Left forelimb (tissue), 1 donor: ENCODE results near the gene TRIO.

Source experiments
- DNase-seq: peaks from one replicate; pipeline ENCODE4 v3.0.0-alpha.2; 2018; ENCODE audit warnings: low spot score

The TRIO gene

GRCh38 chr5:14209222-14209822 is 66.2 kb downstream of the TRIO start:
- no peak for DNase-seq

GRCh38 chr5:14209836-14210235 is 66.7 kb downstream of the TRIO start:
- no peak for DNase-seq

- no peak for DNase-seq
Observed at GRCh38 chr5:14210729-14211128, 67.6 kb downstream of the TRIO start.

GRCh38 chr5:14211818-14212803 is 69.0 kb downstream of the TRIO start:
- DNase-seq: no peak

GRCh38 chr5:14212838-14213237 is 69.7 kb downstream of the TRIO start:
- no peak for DNase-seq

- no peak for DNase-seq
Observed at GRCh38 chr5:14213253-14213652, 70.1 kb downstream of the TRIO start.

- DNase-seq: no peak
Observed at GRCh38 chr5:14213813-14214585, 70.9 kb downstream of the TRIO start.

- DNase-seq: no peak
Observed at GRCh38 chr5:14215901-14216300, 72.8 kb downstream of the TRIO start.

- no peak for DNase-seq
Observed at GRCh38 chr5:14216372-14216771, 73.2 kb downstream of the TRIO start.

- DNase-seq: no peak
Observed at GRCh38 chr5:14216902-14217301, 73.8 kb downstream of the TRIO start.

GRCh38 chr5:14217587-14217986 is 74.4 kb downstream of the TRIO start:
- DNase-seq: no peak

GRCh38 chr5:14218011-14218410 is 74.9 kb downstream of the TRIO start:
- no peak for DNase-seq

- no peak for DNase-seq
Observed at GRCh38 chr5:14218480-14218879, 75.3 kb downstream of the TRIO start.

- no peak for DNase-seq
Observed at GRCh38 chr5:14218897-14219573, 75.9 kb downstream of the TRIO start.

- DNase-seq: no peak
Observed at GRCh38 chr5:14219800-14220512, 76.8 kb downstream of the TRIO start.

- DNase-seq: no peak
Observed at GRCh38 chr5:14220642-14221041, 77.5 kb downstream of the TRIO start.

- DNase-seq: no peak
Observed at GRCh38 chr5:14221732-14222131, 78.6 kb downstream of the TRIO start.

- no peak for DNase-seq
Observed at GRCh38 chr5:14222206-14222605, 79.1 kb downstream of the TRIO start.

- no peak for DNase-seq
Observed at GRCh38 chr5:14223372-14223771, 80.2 kb downstream of the TRIO start.

- no peak for DNase-seq
Observed at GRCh38 chr5:14225173-14225834, 82.2 kb downstream of the TRIO start.

GRCh38 chr5:14226149-14226548 is 83.0 kb downstream of the TRIO start:
- no peak for DNase-seq
